Measurements from ENCODE around the gene SELENOO.

SELENOO gene

GRCh38 chr22:50244420-50245213 is 43.8 kb downstream of the SELENOO start, which contains the start of gene TUBGCP6:
TUBGCP6 (minus strand) TSS chr22:50245023; CDS start chr22:50244459, 564 bp downstream.
- Histone ChIP-seq H3K4me1 (ENCODE audit: control insufficient read depth in 2 of 2, insufficient read depth in 1 of 2, low read depth in 1 of 2, low read length in 2 of 2) (peaks cover 16 to 38% of the 10 kb centered on the region in 2 donors), H3K23ac (ENCODE audit: low read depth, low read length, poor library complexity) (peak within 1 kb of the TSS; percentile 99), H2AK5ac (ENCODE audit: low read depth, low read length) (peak within 1 kb of the TSS; percentile 82), H2BK5ac (ENCODE audit: low read length) (peak within 1 kb of the TSS; percentile 83), H3K9me3 (replicated peaks in 1 of 2; ENCODE audit: control insufficient read depth in 2 of 2, insufficient read depth in 1 of 2, low read depth in 1 of 2, low read length in 2 of 2) (no peaks in the 10 kb centered on the region), H3K14ac (ENCODE audit: low read length) (peak within 1 kb of the TSS; percentile 84), H2AFZ (ENCODE audit: low read length) (peak within 1 kb of the TSS; percentile 97), H3K4me3 (ENCODE audit: low read length in 2 of 2) (peak within 1 kb of the TSS; percentile 85 to 93), H2BK12ac (ENCODE audit: low read length) (peak within 1 kb of the TSS; percentile 77), H3K27me3 (ENCODE audit: control insufficient read depth in 3 of 3, insufficient read depth in 3 of 3, low read depth in 1 of 3, low read length in 3 of 3) (no peaks in the 10 kb centered on the region), H4K91ac (ENCODE audit: low read depth, low read length, poor library complexity) (no peak within 1 kb of the TSS), H3K27ac (replicated peaks; ENCODE audit: low read length) (peak within 1 kb of the TSS; percentile 89), H2BK15ac (ENCODE audit: low read length) (no peak within 1 kb of the TSS), H4K8ac (ENCODE audit: low read depth, low read length) (no peak within 1 kb of the TSS), H3K9ac (ENCODE audit: low read depth, low read length, poor library complexity) (peak within 1 kb of the TSS; percentile 99), H3K4ac (ENCODE audit: low read length) (peak within 1 kb of the TSS; percentile 85), H3K79me1 (ENCODE audit: low read depth, low read length) (peaks cover 29% of the 10 kb centered on the region), H3K18ac (ENCODE audit: low read length) (peak within 1 kb of the TSS; percentile 98), H3K4me2 (ENCODE audit: insufficient read depth, low read length, poor library complexity, severe bottlenecking) (peak within 1 kb of the TSS; percentile 95), H3K36me3 (replicated peaks in 1 of 2; ENCODE audit: control insufficient read depth in 2 of 2, insufficient read depth in 2 of 2, low read length in 2 of 2) (peaks cover 22 to 43% of the 10 kb centered on the region in 2 donors), H2BK120ac (ENCODE audit: low read depth, low read length) (no peak within 1 kb of the TSS)
- DNase-seq (ENCODE audit: low spot score): peak; percentile 90
- no CpG with 5 or more reads among the region's 76 CpGs for WGBS, 2 donors (ENCODE audit: extremely low coverage in 2 of 2, insufficient read length in 2 of 2, insufficient replicate concordance in 1 of 2)

- Histone ChIP-seq H3K14ac (ENCODE audit: low read length) (peak overlapping the region; percentile 84), H3K18ac (ENCODE audit: low read length) (peak overlapping the region; percentile 98), H2AFZ (ENCODE audit: low read length) (peak overlapping the region; percentile 97), H2BK120ac (ENCODE audit: low read depth, low read length) (no peak overlapping the region), H3K4me1 (ENCODE audit: control insufficient read depth in 2 of 2, insufficient read depth in 1 of 2, low read depth in 1 of 2, low read length in 2 of 2) (peaks cover 23 to 42% of the 10 kb centered on the region in 2 donors), H3K9ac (ENCODE audit: low read depth, low read length, poor library complexity) (peak overlapping the region; percentile 99), H3K79me1 (ENCODE audit: low read depth, low read length) (peaks cover 31% of the 10 kb centered on the region), H2AK5ac (ENCODE audit: low read depth, low read length) (peak overlapping the region; percentile 82), H3K9me3 (replicated peaks in 1 of 2; ENCODE audit: control insufficient read depth in 2 of 2, insufficient read depth in 1 of 2, low read depth in 1 of 2, low read length in 2 of 2) (no peaks in the 10 kb centered on the region), H2BK15ac (ENCODE audit: low read length) (no peak overlapping the region), H3K36me3 (replicated peaks in 1 of 2; ENCODE audit: control insufficient read depth in 2 of 2, insufficient read depth in 2 of 2, low read length in 2 of 2) (peaks cover 17 to 35% of the 10 kb centered on the region in 2 donors), H3K27me3 (ENCODE audit: control insufficient read depth in 3 of 3, insufficient read depth in 3 of 3, low read depth in 1 of 3, low read length in 3 of 3) (no peaks in the 10 kb centered on the region), H4K91ac (ENCODE audit: low read depth, low read length, poor library complexity) (no peak overlapping the region), H3K4me3 (ENCODE audit: low read length in 2 of 2) (peak overlapping the region; percentile 85 to 93), H2BK5ac (ENCODE audit: low read length) (peak overlapping the region; percentile 83), H2BK12ac (ENCODE audit: low read length) (peak overlapping the region; percentile 77), H3K23ac (ENCODE audit: low read depth, low read length, poor library complexity) (peak overlapping the region; percentile 99), H3K27ac (replicated peaks; ENCODE audit: low read length) (peak overlapping the region; percentile 89), H3K4ac (ENCODE audit: low read length) (peak overlapping the region; percentile 85), H3K4me2 (ENCODE audit: insufficient read depth, low read length, poor library complexity, severe bottlenecking) (peak overlapping the region; percentile 95), H4K8ac (ENCODE audit: low read depth, low read length) (no peak overlapping the region)
- WGBS, 2 donors (ENCODE audit: extremely low coverage in 2 of 2, insufficient read length in 2 of 2, insufficient replicate concordance in 1 of 2): no CpG with 5 or more reads among the region's 53 CpGs
- DNase-seq (ENCODE audit: low spot score): no peak
Observed at GRCh38 chr22:50245214-50246072, 44.6 kb downstream of the SELENOO start.

- H3K9ac ChIP-seq (ENCODE audit: low read depth, low read length, poor library complexity): no peak overlapping the region
- H2BK120ac ChIP-seq (ENCODE audit: low read depth, low read length): no peak overlapping the region
- no peaks in the 10 kb centered on the region for H3K9me3 ChIP-seq (replicated peaks in 1 of 2; ENCODE audit: control insufficient read depth in 2 of 2, insufficient read depth in 1 of 2, low read depth in 1 of 2, low read length in 2 of 2)
- no peak overlapping the region for H3K23ac ChIP-seq (ENCODE audit: low read depth, low read length, poor library complexity)
- no peak for DNase-seq (ENCODE audit: low spot score)
- H3K4me2 ChIP-seq (ENCODE audit: insufficient read depth, low read length, poor library complexity, severe bottlenecking): no peak overlapping the region
- WGBS, 2 donors (ENCODE audit: extremely low coverage in 2 of 2, insufficient read length in 2 of 2, insufficient replicate concordance in 1 of 2): no CpG with 5 or more reads among the region's 20 CpGs
- peak overlapping the region; percentile 51 for H2BK12ac ChIP-seq (ENCODE audit: low read length)
- H3K18ac ChIP-seq (ENCODE audit: low read length): no peak overlapping the region
- H2AK5ac ChIP-seq (ENCODE audit: low read depth, low read length): peak overlapping the region; percentile 72
- no peak overlapping the region for H3K4ac ChIP-seq (ENCODE audit: low read length)
- peaks cover 26 to 38% of the 10 kb centered on the region in 2 donors for H3K4me1 ChIP-seq (ENCODE audit: control insufficient read depth in 2 of 2, insufficient read depth in 1 of 2, low read depth in 1 of 2, low read length in 2 of 2)
- H3K36me3 ChIP-seq (replicated peaks in 1 of 2; ENCODE audit: control insufficient read depth in 2 of 2, insufficient read depth in 2 of 2, low read length in 2 of 2): peaks cover 17 to 34% of the 10 kb centered on the region in 2 donors
- H4K91ac ChIP-seq (ENCODE audit: low read depth, low read length, poor library complexity): no peak overlapping the region
- H4K8ac ChIP-seq (ENCODE audit: low read depth, low read length): no peak overlapping the region
- H3K27ac ChIP-seq (replicated peaks; ENCODE audit: low read length): no peak overlapping the region
- peak overlapping the region; percentile 13 to 85 for H3K4me3 ChIP-seq (ENCODE audit: low read length in 2 of 2)
- peaks cover 31% of the 10 kb centered on the region for H3K79me1 ChIP-seq (ENCODE audit: low read depth, low read length)
- no peak overlapping the region for H2AFZ ChIP-seq (ENCODE audit: low read length)
- no peak overlapping the region for H2BK5ac ChIP-seq (ENCODE audit: low read length)
- H3K14ac ChIP-seq (ENCODE audit: low read length): no peak overlapping the region
- no peak overlapping the region for H2BK15ac ChIP-seq (ENCODE audit: low read length)
- H3K27me3 ChIP-seq (ENCODE audit: control insufficient read depth in 3 of 3, insufficient read depth in 3 of 3, low read depth in 1 of 3, low read length in 3 of 3): no peaks in the 10 kb centered on the region
Observed at GRCh38 chr22:50246242-50247175, 45.7 kb downstream of the SELENOO start.

Data from neuronal stem cell (in vitro differentiated cells).